Activated T-helper 17 cell treated with anti-CD3 and anti-CD28 coated beads, Interleukin-2, amount 50 U/mL, for 72 hours (primary cell): Measurements from ENCODE around the gene FGF1. TPM values are rescaled to one million over a fixed set of nuclear protein-coding genes. Genes with fewer than 3 reads are reported as not detected.
A peak's percentile ranks its signal among the peaks of the same experiment; 100 is the strongest.

Experiments
- ATAC-seq: fragments of 150-1000 bp; cut with Tn5 transposase; replicated peaks from 2 replicates; pipeline ENCODE4 v1.10.0; 2021; ENCODE audit warnings: mild to moderate bottlenecking, moderate library complexity
- H3K27ac Mint-ChIP-seq: one replicate; pipeline ENCODE4 v1.8.0; 2022; ENCODE audit warnings: mixed read lengths
- H3K27me3 Mint-ChIP-seq: one replicate; pipeline ENCODE4 v1.8.0; 2022; ENCODE audit warnings: mixed read lengths
- H3K36me3 Mint-ChIP-seq: one replicate; pipeline ENCODE4 v1.8.0; 2022; ENCODE audit warnings: low read depth, mild to moderate bottlenecking, mixed read lengths
- H3K4me1 Mint-ChIP-seq: one replicate; pipeline ENCODE4 v1.8.0; 2022; ENCODE audit warnings: mixed read lengths
- H3K4me3 Mint-ChIP-seq: one replicate; pipeline ENCODE4 v1.8.0; 2022; ENCODE audit warnings: mild to moderate bottlenecking, mixed read lengths
- H3K9me3 Mint-ChIP-seq: one replicate; pipeline ENCODE4 v1.8.0; 2022; ENCODE audit warnings: mixed read lengths
- total RNA-seq, 2 donors: library from RNA; stranded (reverse); gene quantifications; one replicate each; pipeline ENCODE4 v1.2.3, GENCODE V29; 2022

The FGF1 gene
- total RNA-seq, result not detected

- Mint-ChIP-seq H3K4me3 (no peak within 1 kb of the TSS), H3K27me3 (peaks cover 14% of the 10 kb centered on the region), H3K36me3 (no peaks in the 10 kb centered on the region), H3K27ac (no peak within 1 kb of the TSS), H3K4me1 (no peaks in the 10 kb centered on the region), H3K9me3 (no peaks in the 10 kb centered on the region)
- ATAC-seq, result no peak
Observed at GRCh38 chr5:142685418-142686209, at the start of gene FGF1. Gene FGF1 (minus strand): TSS chr5:142686090. CDS start chr5:142614127, 71,963 bp downstream.

DNA sequence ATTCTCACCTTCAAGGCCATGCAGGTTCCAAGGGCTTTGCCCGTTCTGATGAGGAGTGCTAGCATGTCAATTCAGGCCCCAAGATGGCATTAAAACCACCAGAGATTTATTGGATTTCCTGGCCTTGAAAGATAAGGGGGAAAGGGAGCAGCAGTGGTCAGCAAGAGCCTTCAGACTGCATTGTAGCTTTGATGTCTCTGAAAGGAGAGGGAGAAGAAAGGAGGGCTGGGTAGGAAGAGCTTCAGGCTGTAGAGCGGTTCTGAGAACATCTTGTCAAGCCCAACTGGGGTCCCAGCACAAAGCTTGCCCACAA is 41.8 kb upstream of the FGF1 start:
- Mint-ChIP-seq H3K4me1 (no peaks in the 10 kb centered on the region), H3K36me3 (no peaks in the 10 kb centered on the region), H3K27ac (no peak overlapping the region), H3K27me3 (peaks cover 7% of the 10 kb centered on the region), H3K4me3 (no peak overlapping the region), H3K9me3 (no peaks in the 10 kb centered on the region)
- no peak for ATAC-seq

DNA sequence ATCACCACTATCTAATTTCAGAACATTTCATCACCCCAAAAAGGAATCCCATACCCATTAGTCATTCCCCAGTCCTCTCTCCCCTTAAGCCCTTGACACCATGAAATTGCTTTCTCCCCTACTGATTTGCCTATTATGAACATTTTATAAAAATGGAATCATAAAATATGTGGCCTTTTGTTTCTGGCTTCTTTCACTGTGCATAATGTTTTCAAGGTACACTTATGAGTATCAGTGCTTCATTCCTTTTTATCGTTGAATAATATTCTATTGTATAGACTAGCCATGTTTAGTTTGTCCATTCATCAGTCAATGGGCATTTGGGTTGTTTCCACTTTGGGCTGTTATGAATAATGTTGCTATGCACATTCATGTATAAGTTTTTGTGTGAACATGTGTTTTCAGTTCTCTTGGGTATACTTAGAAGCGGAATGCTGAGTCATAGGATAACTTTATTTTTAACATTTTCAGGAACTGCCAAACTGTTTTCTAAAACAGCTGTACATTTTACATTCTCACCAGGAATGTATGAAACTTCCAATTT is 40.4 kb upstream of the FGF1 start:
- no peaks in the 10 kb centered on the region for H3K36me3 Mint-ChIP-seq
- ATAC-seq, result peak; percentile 45
- H3K27ac Mint-ChIP-seq, result no peak overlapping the region
- no peaks in the 10 kb centered on the region for H3K4me1 Mint-ChIP-seq
- no peaks in the 10 kb centered on the region for H3K9me3 Mint-ChIP-seq
- no peak overlapping the region for H3K4me3 Mint-ChIP-seq
- H3K27me3 Mint-ChIP-seq, result peaks cover 7% of the 10 kb centered on the region

GRCh38 chr5:142725231-142726187 is 39.6 kb upstream of the FGF1 start:
- H3K9me3 Mint-ChIP-seq, result no peaks in the 10 kb centered on the region
- no peak overlapping the region for H3K27ac Mint-ChIP-seq

GRCh38 chr5:142724821-142725220 is 38.9 kb upstream of the FGF1 start:
- H3K27me3 Mint-ChIP-seq, result peaks cover 7% of the 10 kb centered on the region
- no peak for ATAC-seq
- no peak overlapping the region for H3K4me3 Mint-ChIP-seq
- H3K36me3 Mint-ChIP-seq, result no peaks in the 10 kb centered on the region
- H3K4me1 Mint-ChIP-seq, result no peaks in the 10 kb centered on the region
- H3K27ac Mint-ChIP-seq, result no peak overlapping the region
- H3K9me3 Mint-ChIP-seq, result no peaks in the 10 kb centered on the region

More at GRCh38 chr5:142725231-142726187, 39.6 kb upstream of the FGF1 start:
- H3K27me3 Mint-ChIP-seq, result peaks cover 7% of the 10 kb centered on the region
- no peak for ATAC-seq
- no peak overlapping the region for H3K4me3 Mint-ChIP-seq
- H3K36me3 Mint-ChIP-seq, result no peaks in the 10 kb centered on the region
- H3K4me1 Mint-ChIP-seq, result no peaks in the 10 kb centered on the region

GRCh38 chr5:142722896-142723295 is 37.0 kb upstream of the FGF1 start:
- no peaks in the 10 kb centered on the region for H3K36me3 Mint-ChIP-seq
- H3K9me3 Mint-ChIP-seq, result no peaks in the 10 kb centered on the region
- peaks cover 15% of the 10 kb centered on the region for H3K27me3 Mint-ChIP-seq
- no peak overlapping the region for H3K27ac Mint-ChIP-seq
- H3K4me3 Mint-ChIP-seq, result no peak overlapping the region
- no peak for ATAC-seq
- H3K4me1 Mint-ChIP-seq, result no peaks in the 10 kb centered on the region

- Mint-ChIP-seq H3K4me3 (no peak overlapping the region), H3K9me3 (no peaks in the 10 kb centered on the region), H3K36me3 (no peaks in the 10 kb centered on the region), H3K4me1 (no peaks in the 10 kb centered on the region), H3K27me3 (peaks cover 15% of the 10 kb centered on the region), H3K27ac (no peak overlapping the region)
- no peak for ATAC-seq
Observed at GRCh38 chr5:142722146-142722545, 36.3 kb upstream of the FGF1 start.

DNA sequence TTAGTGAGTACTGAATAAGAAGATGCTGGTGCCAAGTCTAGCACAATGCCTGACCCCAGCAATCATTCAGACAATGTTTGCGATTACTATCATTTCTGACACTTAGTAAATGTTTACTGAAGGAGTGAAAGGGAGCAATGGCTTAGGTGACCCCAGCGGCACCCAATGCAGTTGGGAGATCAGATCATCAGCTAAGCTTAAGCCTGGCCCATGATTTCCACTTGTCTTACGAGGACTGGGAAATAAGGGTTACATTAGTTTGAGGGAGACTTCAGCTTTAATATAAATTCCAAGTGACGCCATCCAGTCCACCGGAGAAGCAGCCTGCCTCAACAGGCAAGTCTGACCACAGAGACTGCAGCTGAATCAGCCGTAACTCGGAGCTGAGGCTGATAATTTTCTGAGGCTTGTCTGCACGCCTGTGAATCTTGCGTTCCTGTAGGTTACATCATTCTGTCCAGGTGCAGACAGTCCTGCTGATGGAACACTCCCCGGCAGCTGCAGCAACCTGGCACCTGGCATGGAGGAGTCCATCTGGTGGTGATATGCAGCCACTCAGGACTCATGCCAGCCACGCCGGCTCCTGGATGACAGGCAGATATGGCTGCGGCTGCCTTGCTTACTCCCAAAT is 34.9 kb upstream of the FGF1 start:
- Mint-ChIP-seq H3K4me1 (no peaks in the 10 kb centered on the region), H3K27ac (no peak overlapping the region), H3K9me3 (no peaks in the 10 kb centered on the region), H3K27me3 (peaks cover 19% of the 10 kb centered on the region), H3K36me3 (no peaks in the 10 kb centered on the region), H3K4me3 (no peak overlapping the region)
- ATAC-seq, result no peak

- ATAC-seq, result no peak
- Mint-ChIP-seq H3K4me3 (no peak overlapping the region), H3K9me3 (no peaks in the 10 kb centered on the region), H3K4me1 (no peaks in the 10 kb centered on the region), H3K36me3 (no peaks in the 10 kb centered on the region), H3K27me3 (peaks cover 17% of the 10 kb centered on the region), H3K27ac (no peak overlapping the region)
Observed at GRCh38 chr5:142719836-142720370, 34.0 kb upstream of the FGF1 start.

DNA sequence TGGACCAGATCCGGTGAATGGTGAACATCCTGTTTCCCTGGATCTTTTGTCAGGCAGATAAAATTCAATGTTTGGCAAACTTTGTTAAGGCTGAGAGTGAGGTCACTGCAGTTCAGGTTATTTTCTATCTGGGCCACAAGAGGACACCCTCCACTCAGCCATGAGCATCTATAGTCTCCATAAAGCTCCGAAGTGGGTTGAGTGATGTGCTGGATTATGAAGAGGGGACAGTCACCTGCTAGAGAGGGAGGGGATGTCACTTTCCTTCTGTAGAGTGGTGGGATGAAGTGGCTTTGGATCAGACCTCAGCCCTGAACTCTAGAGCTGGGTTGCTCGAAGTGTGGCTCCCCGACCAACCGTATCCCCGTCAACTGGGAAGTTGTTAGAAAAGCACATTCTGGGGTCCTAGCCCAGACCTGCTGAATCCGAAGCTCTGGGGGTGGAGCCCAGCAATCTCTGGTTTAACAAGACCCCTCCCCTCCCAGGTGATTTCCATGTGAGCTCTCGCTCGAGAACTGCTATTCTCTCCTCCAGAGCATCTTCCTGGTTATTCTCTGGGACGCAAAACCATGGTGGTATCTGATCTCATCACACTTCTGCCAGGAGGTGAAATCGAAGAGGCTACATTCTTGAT is 31.8 kb upstream of the FGF1 start:
- Mint-ChIP-seq H3K4me3 (no peak overlapping the region), H3K27me3 (peaks cover 14% of the 10 kb centered on the region), H3K27ac (no peak overlapping the region), H3K36me3 (no peaks in the 10 kb centered on the region), H3K4me1 (no peaks in the 10 kb centered on the region), H3K9me3 (no peaks in the 10 kb centered on the region)
- ATAC-seq, result no peak

- Mint-ChIP-seq H3K4me1 (no peaks in the 10 kb centered on the region), H3K27ac (no peak overlapping the region), H3K27me3 (peaks cover 14% of the 10 kb centered on the region), H3K36me3 (no peaks in the 10 kb centered on the region), H3K9me3 (no peaks in the 10 kb centered on the region), H3K4me3 (no peak overlapping the region)
- no peak for ATAC-seq
Observed at GRCh38 chr5:142716963-142717362, 31.1 kb upstream of the FGF1 start.

GRCh38 chr5:142715291-142715690 is 29.4 kb upstream of the FGF1 start:
- Mint-ChIP-seq H3K9me3 (no peaks in the 10 kb centered on the region), H3K4me1 (no peaks in the 10 kb centered on the region), H3K36me3 (no peaks in the 10 kb centered on the region), H3K27ac (no peak overlapping the region), H3K4me3 (no peak overlapping the region), H3K27me3 (peaks cover 14% of the 10 kb centered on the region)
- no peak for ATAC-seq

DNA sequence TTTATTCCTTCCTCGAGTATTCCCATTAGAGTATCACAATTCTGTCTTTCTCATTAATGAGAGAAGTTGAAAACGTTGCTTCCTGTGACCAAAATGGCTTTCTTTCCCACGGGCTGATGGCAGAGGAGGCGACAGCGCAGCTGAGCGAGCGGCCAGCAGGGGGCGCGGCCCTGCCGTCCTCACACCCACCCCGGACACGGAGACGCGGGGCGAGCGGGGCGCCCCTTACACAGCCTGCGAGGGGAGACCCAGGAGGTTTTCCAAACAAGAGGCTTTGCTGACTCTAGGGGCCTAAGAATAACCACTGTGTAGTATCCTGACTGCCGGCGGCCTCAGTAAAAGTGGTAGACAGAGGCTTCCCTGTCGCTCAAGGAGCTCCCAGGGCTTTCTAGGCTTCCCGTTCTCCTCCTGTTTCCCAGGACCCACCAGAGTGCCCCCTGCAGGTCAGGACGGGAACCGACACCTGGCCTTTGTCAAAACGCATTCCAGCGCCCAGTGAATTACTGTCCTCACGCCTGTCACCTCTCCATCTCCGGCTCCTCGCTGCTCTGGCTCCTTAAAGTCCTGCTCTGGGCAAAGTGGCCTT is 27.3 kb upstream of the FGF1 start:
- H3K27me3 Mint-ChIP-seq, result peaks cover 9% of the 10 kb centered on the region
- no peaks in the 10 kb centered on the region for H3K36me3 Mint-ChIP-seq
- ATAC-seq, result peak; percentile 99
- H3K27ac Mint-ChIP-seq, result no peak overlapping the region
- H3K4me3 Mint-ChIP-seq, result peak overlapping the region; percentile 58
- H3K9me3 Mint-ChIP-seq, result no peaks in the 10 kb centered on the region
- no peaks in the 10 kb centered on the region for H3K4me1 Mint-ChIP-seq
